ENCODE measurements around the gene ZNF28.
"Not testable (repeated sequence)": the region's sequence is repeated elsewhere in the genome, so short reads cannot be mapped to it uniquely, and the experiment has no call there.

ZNF28 gene

GRCh38 chr19:52821204-52821960, at the start of gene ZNF28:
ZNF28 (minus strand) TSS chr19:52821633; CDS start chr19:52817958, 3,675 bp downstream.
- DNase-seq (ENCODE audit: extremely low read depth, low read depth), result peak; percentile 1

GRCh38 chr19:52868031-52868430, 46.6 kb upstream of the ZNF28 start:
- DNase-seq (ENCODE audit: extremely low read depth, low read depth); H3K4me3 ChIP-seq (replicated peaks; ENCODE audit: low read depth, low read length): not testable (repeated sequence)

More at GRCh38 chr19:52821204-52821960, at the start of gene ZNF28:
- peak within 1 kb of the TSS; percentile 54 for H3K4me3 ChIP-seq (replicated peaks; ENCODE audit: low read depth, low read length)

GRCh38 chr19:52857378-52858191, 36.2 kb upstream of the ZNF28 start, which contains the start of gene ZNF468:
ZNF468 (minus strand) TSS chr19:52857619; CDS start chr19:52854272, 3,347 bp downstream.
- H3K4me3 ChIP-seq (replicated peaks; ENCODE audit: low read depth, low read length), result peak within 1 kb of the TSS; percentile 59
- not testable (repeated sequence) for DNase-seq (ENCODE audit: extremely low read depth, low read depth)

DNA sequence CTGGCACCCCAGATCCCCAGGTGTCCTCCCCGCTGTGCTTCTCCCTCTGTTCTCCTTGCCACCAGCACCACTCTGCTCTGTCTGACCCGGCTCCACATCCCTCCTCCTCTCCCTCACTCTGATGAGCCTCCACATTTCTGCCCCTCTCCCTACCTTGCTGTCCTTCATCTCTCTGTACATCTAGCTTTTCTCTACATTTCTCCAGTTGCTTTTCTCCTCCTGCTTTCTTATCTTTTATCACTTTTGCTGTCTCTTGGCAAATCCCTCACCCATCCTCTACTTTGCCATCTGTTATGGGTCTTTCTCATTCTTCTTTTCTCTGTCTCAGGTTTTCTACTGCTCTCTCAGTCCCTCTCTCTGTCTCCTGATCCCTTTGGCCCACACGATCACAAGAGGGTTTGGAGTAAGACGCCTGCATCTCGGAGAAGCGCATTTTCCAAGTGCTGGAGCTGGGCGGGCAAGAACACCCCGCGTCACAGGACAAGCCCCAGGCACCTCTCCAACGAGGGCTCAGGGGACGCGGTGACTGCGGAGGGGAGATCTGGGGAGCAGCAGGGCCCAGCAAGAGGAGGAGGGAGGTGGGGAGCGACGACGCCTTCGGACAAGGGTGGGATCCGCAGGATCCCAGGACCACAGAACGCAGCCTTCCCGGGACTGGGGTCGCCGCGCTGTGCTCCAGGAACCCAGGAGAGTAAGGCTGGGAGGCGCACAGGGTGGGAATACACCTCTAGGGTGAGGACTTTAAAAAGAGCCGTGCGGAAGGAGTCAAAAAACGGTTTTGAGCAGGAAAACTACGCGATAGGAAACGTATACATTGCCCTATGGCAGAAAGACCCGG, 35.3 kb upstream of the ZNF28 start:
- peak overlapping the region; percentile 59 for H3K4me3 ChIP-seq (replicated peaks; ENCODE audit: low read depth, low read length)
- DNase-seq (ENCODE audit: extremely low read depth, low read depth), result not testable (repeated sequence)

DNA sequence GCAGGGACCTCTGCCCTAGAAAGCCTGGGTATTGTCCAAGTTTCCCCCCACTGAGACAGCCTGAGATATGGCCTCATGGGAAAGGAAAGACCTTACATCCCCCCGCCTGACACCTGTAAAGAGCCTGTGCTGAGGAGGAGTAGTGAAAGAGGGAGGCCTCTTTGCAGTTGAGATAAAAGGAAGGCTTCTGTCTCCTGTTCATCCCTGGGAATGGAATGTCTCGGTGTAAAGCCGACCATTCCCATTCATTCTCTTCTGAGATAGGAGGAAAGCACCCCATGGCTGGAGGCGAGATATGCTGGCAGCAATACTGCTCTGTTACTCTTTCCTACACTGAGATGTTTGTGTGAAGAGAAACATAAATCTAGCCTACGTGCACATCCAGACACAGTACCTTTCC, 25.9 kb upstream of the ZNF28 start:
- not testable (repeated sequence) for DNase-seq (ENCODE audit: extremely low read depth, low read depth); H3K4me3 ChIP-seq (replicated peaks; ENCODE audit: low read depth, low read length)

GRCh38 chr19:52840825-52841465, 19.5 kb upstream of the ZNF28 start:
- not testable (repeated sequence) for H3K4me3 ChIP-seq (replicated peaks; ENCODE audit: low read depth, low read length); DNase-seq (ENCODE audit: extremely low read depth, low read depth)

DNA sequence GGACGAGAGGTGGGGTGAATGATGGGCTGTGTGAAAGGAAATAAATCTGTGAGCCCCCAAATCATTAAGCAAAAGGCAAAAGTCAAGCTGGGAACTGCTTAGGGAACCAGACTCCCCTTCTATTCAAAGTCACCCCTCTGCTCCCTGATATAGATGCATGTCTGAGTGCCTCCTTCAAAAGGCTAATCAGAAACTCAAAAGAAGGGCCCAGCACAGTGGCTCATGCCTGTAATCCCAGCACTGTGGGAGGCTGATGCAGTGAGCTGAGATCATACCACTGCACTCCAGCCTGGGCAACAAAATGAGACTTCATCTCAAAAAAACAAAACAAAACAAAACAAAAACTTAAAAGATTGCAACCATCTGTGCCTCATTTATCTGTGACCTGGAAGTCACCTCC, 12.9 kb upstream of the ZNF28 start:
- not testable (repeated sequence) for DNase-seq (ENCODE audit: extremely low read depth, low read depth); H3K4me3 ChIP-seq (replicated peaks; ENCODE audit: low read depth, low read length)

GRCh38 chr19:52833541-52833940, 12.1 kb upstream of the ZNF28 start:
- not testable (repeated sequence) for DNase-seq (ENCODE audit: extremely low read depth, low read depth); H3K4me3 ChIP-seq (replicated peaks; ENCODE audit: low read depth, low read length)

DNA sequence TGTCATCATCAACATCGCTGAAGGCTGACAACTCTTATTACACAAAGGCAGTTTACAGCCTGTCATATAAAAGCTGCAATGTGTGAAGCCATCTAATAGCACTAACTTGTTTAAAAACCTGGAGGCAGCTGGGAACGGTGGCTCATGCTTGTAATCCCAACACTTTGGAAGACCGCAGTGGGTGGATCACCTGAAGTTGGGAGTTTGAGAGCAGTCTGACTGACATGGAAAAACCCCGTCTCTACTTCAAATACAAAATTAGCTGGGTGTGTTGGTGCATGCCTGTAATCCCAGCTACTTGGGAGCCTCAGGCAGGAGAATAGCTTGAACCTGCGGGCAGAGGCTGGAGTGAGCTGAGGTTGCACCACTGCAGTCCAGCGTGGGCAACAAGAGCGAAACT, 8.4 kb upstream of the ZNF28 start:
- not testable (repeated sequence) for DNase-seq (ENCODE audit: extremely low read depth, low read depth); H3K4me3 ChIP-seq (replicated peaks; ENCODE audit: low read depth, low read length)

DNA sequence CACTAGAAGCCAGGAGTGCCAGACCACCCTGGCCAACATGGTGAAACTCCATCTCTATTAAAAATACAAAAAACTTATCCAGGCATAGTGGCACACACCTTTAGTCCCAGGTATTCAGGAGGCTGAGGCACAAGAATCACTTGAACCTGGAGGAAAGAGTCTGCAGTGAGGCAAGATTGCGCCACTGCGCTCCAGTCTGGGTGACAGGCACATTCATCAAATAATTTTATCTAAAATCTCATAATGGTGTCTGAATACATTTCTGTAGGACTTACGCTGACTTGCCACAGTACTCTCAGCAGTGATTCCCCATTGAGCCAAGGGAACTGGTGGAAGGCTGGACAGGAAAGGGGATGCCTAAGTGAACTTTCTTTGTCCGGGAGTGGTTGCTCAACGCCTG, 4.3 kb upstream of the ZNF28 start:
- DNase-seq (ENCODE audit: extremely low read depth, low read depth), result no peak
- no peak overlapping the region for H3K4me3 ChIP-seq (replicated peaks; ENCODE audit: low read depth, low read length)
- no peak for TF ChIP-seq CTCF (IDR thresholded peaks at IDR 0.05; ENCODE audit: low read depth, low read length, missing control alignments)

DNA sequence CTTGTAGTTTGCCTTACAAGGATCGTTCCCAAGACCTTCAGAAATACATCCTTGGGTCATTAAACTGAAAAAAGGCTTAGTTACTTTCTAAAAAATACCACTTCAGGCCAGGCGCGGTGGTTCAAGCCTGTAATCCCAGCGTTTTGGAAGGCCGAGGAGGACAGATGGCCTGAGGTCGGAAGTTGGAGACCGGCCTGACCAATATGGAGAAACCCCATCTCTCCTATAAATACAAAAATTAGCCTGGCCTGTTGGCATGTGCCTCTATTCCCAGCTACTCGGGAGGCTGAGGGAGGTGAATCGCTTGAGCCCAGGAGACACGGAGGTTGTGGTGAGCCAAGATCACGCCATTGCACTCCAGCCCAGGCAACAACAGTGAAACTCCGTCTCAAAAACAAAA, 2.2 kb upstream of the ZNF28 start:
- TF ChIP-seq CTCF (IDR thresholded peaks at IDR 0.05; ENCODE audit: low read depth, low read length, missing control alignments), result no peak
- DNase-seq (ENCODE audit: extremely low read depth, low read depth), result no peak
- H3K4me3 ChIP-seq (replicated peaks; ENCODE audit: low read depth, low read length), result no peak overlapping the region

GRCh38 chr19:52820472-52821203, 795 bp downstream of the ZNF28 start:
- H3K4me3 ChIP-seq (replicated peaks; ENCODE audit: low read depth, low read length), result peak overlapping the region; percentile 54
- not testable (repeated sequence) for DNase-seq (ENCODE audit: extremely low read depth, low read depth)

Data from HFF-Myc (cell line).